CD8-positive, alpha-beta memory T cell (primary cell): ENCODE results near the gene KRTAP10-12. TPM values are rescaled to one million over a fixed set of nuclear protein-coding genes. Genes with fewer than 3 reads are reported as not detected.
A peak's percentile ranks its signal among the peaks of the same experiment; 100 is the strongest.

ENCODE experiments used
- CTCF ChIA-PET: fragments of 350-600 bp; sonication (Branson Sonifier 250); formaldehyde crosslinking; loops from one replicate; lab custom pipeline; 2021; ENCODE audit warnings: antibody characterized with exemption; lab: Charles Lee
- POLR2A ChIA-PET: fragments of 350-600 bp; sonication (Branson Sonifier 250); formaldehyde crosslinking; loops from one replicate; lab custom pipeline; 2021; ENCODE audit warnings: antibody characterized with exemption; lab: Charles Lee
- DNase-seq, 5 donors: peaks; one replicate each; pipeline versions ENCODE4 v3.0.0 to v3.0.0-alpha.2; 2020 to 2022; ENCODE audit warnings: mixed read lengths in 1 of 5
- H3K27ac ChIP-seq: one replicate; pipeline ENCODE4 v1.7.0; 2013; ENCODE audit warnings: low read depth, mild to moderate bottlenecking, low read length, moderate library complexity
- H3K27me3 ChIP-seq: 2 replicates; pipeline ENCODE4 v1.7.0; 2013; ENCODE audit warnings: low read length, mild to moderate bottlenecking; ENCODE audit not compliant: insufficient read depth, poor library complexity, severe bottlenecking
- H3K36me3 ChIP-seq: 2 replicates; pipeline ENCODE4 v1.7.0; 2013; ENCODE audit warnings: mild to moderate bottlenecking, low read length, moderate library complexity; ENCODE audit not compliant: insufficient read depth
- H3K4me1 ChIP-seq: 2 replicates; pipeline ENCODE4 v1.7.0; 2013; ENCODE audit warnings: mild to moderate bottlenecking, low read length, moderate library complexity; ENCODE audit not compliant: insufficient read depth
- H3K4me3 ChIP-seq: 2 replicates; pipeline ENCODE4 v1.7.0; 2013; ENCODE audit warnings: mild to moderate bottlenecking, low read length
- H3K9me3 ChIP-seq: 2 replicates; pipeline ENCODE4 v1.7.0; 2013; ENCODE audit warnings: mild to moderate bottlenecking, low read length
- H3K27ac Mint-ChIP-seq, 8 donors: one replicate each; pipeline ENCODE4 v1.8.0; 2020 to 2021; ENCODE audit warnings: mixed read lengths in 8 of 8, mild to moderate bottlenecking in 6 of 8, inconsistent platforms in 3 of 8, moderate library complexity in 3 of 8
- H3K27me3 Mint-ChIP-seq, 2 donors: one replicate each; pipeline ENCODE4 v1.8.0; 2020 to 2021; ENCODE audit warnings: mixed read lengths in 2 of 2, mild to moderate bottlenecking in 1 of 2, moderate library complexity in 1 of 2
- H3K36me3 Mint-ChIP-seq, 3 donors: one replicate each; pipeline ENCODE4 v1.8.0; 2020 to 2021; ENCODE audit warnings: mixed read lengths in 3 of 3, inconsistent platforms in 1 of 3, mild to moderate bottlenecking in 1 of 3
- H3K4me1 Mint-ChIP-seq, 3 donors: one replicate each; pipeline ENCODE4 v1.8.0; 2020 to 2021; ENCODE audit warnings: mixed read lengths in 3 of 3, inconsistent platforms in 1 of 3, mild to moderate bottlenecking in 1 of 3
- H3K4me3 Mint-ChIP-seq, 7 donors: one replicate each; pipeline ENCODE4 v1.8.0; 2020 to 2021; ENCODE audit warnings: mixed read lengths in 7 of 7, mild to moderate bottlenecking in 6 of 7, moderate library complexity in 4 of 7, inconsistent platforms in 2 of 7
- H3K9me3 Mint-ChIP-seq, 5 donors: one replicate each; pipeline ENCODE4 v1.8.0; 2020 to 2022; ENCODE audit warnings: mixed read lengths in 5 of 5, mild to moderate bottlenecking in 3 of 5, moderate library complexity in 2 of 5, inconsistent platforms in 1 of 5
- polyA plus RNA-seq: library from polyadenylated mRNA; unstranded; fragments of 300-500 nt; fragmentation: Illumina TruSeq; gene quantifications from one replicate; pipeline ENCODE4 v1.2.3, GENCODE V29; 2021
- total RNA-seq, 2 experiments: library from RNA; stranded (reverse); gene quantifications; one replicate each; pipeline ENCODE4 v1.2.3, GENCODE V29; 2021

KRTAP10-12 gene
- total and polyA plus RNA-seq, 3 experiments from 2014 or later: not detected

DNA sequence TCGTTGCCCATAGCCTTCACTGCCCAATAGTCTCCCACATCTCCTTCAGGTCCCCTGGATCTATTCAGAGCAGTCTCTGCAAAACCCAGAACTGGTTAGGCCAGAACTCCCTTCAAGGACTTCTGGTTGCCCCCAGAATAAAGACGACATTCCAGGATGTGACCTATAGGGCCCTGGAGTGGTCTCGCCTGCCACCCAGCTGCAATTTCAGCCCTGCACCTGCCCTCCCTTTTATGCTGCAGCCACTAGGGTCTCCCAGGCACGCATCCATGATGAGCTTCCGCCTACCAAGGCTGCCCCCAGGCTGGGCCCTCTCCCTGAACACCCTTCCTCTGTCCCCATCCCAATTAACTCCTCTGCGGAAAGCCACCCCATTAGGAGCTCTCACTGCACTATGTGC is 21.6 kb downstream of the KRTAP10-12 start:
- peaks cover 39 to 59% of the 10 kb centered on the region in 2 donors for H3K27me3 Mint-ChIP-seq
- H3K27ac ChIP-seq: no peak overlapping the region
- no peak overlapping the region for H3K4me3 Mint-ChIP-seq
- peak overlapping the region in 1 of 8 donors; percentile 75 for H3K27ac Mint-ChIP-seq
- H3K4me1 Mint-ChIP-seq: peaks cover 16 to 18% (median 17%) of the 10 kb centered on the region in 3 donors
- H3K4me1 ChIP-seq: peaks cover 10% of the 10 kb centered on the region
- CTCF ChIA-PET: no interaction called here
- no peak overlapping the region for H3K4me3 ChIP-seq
- peaks cover 0 to 2% (median 0%) of the 10 kb centered on the region in 5 donors for H3K9me3 Mint-ChIP-seq
- H3K36me3 ChIP-seq: no peaks in the 10 kb centered on the region
- H3K36me3 Mint-ChIP-seq: no peaks in the 10 kb centered on the region
- no peaks in the 10 kb centered on the region for H3K9me3 ChIP-seq
- POLR2A ChIA-PET: no interaction called here
- DNase-seq: no peak
- peaks cover 15% of the 10 kb centered on the region for H3K27me3 ChIP-seq

DNA sequence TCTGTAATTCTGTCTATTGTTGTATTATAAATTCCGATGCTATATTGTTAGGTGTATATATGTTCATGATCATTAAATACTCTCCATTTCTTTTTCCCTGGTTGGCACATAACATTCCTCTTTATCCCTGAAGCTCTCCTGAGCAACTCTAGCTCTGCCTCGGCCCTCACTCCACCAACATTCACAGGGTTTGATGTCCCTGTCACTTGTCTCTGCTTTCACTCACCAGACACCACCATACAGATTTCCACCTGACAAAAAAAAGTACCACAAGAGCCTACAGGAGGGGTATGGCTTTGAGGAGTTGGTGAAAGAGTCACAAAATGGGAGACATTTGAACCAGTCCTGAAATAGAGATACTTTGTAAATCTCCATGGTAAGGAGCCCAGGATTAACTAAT is 23.2 kb downstream of the KRTAP10-12 start:
- Mint-ChIP-seq H3K27me3 (peaks cover 33 to 47% of the 10 kb centered on the region in 2 donors), H3K27ac (no peak overlapping the region), H3K9me3 (no peaks in the 10 kb centered on the region), H3K36me3 (no peaks in the 10 kb centered on the region), H3K4me1 (peaks cover 13 to 18% (median 16%) of the 10 kb centered on the region in 3 donors), H3K4me3 (no peak overlapping the region)
- Histone ChIP-seq H3K27me3 (peaks cover 16% of the 10 kb centered on the region), H3K36me3 (no peaks in the 10 kb centered on the region), H3K4me1 (peaks cover 15% of the 10 kb centered on the region), H3K27ac (no peak overlapping the region), H3K9me3 (no peaks in the 10 kb centered on the region), H3K4me3 (no peak overlapping the region)
- DNase-seq: no peak
- ChIA-PET POLR2A (no interaction called here), CTCF (interaction anchor here (1.3 to 1.8 kb wide), 2 partner anchors 10 to 22 kb away, joined by 3 to 4 read pairs; no protein-coding TSS in a partner anchor)

DNA sequence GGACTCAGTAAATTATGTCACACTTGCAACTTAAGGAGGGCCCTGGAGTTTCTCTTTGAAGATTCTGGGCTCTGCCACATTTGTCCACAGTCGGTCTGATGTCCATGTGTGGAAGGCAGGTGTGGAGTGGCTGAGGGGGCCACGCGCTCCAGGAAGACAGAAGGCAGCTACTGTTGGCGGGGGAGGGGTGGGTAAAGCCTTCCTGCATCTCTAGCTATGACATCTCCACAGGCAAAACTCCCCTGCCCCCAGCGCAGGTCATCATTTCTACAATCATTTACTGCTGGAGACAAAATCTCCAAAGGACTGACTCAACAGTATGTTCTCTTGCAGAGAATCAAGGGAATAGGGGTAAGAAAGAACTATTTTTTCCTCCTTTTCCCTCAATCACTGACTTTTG is 25.8 kb downstream of the KRTAP10-12 start:
- CTCF ChIA-PET: interaction anchor here (0.9 to 1.4 kb wide), 3 partner anchors 11 to 212 kb away, joined by 3 to 5 read pairs (median 4); partner anchors contain the start of gene KRTAP12-3
- peaks cover 16% of the 10 kb centered on the region for H3K27me3 ChIP-seq
- no peak overlapping the region for H3K27ac ChIP-seq
- H3K36me3 Mint-ChIP-seq: no peaks in the 10 kb centered on the region
- peaks cover 15% of the 10 kb centered on the region for H3K4me1 ChIP-seq
- peak overlapping the region; percentile 47 for H3K4me3 ChIP-seq
- no peaks in the 10 kb centered on the region for H3K9me3 Mint-ChIP-seq
- no peaks in the 10 kb centered on the region for H3K9me3 ChIP-seq
- no peaks in the 10 kb centered on the region for H3K36me3 ChIP-seq
- peaks cover 31 to 59% of the 10 kb centered on the region in 2 donors for H3K27me3 Mint-ChIP-seq
- H3K4me1 Mint-ChIP-seq: peaks cover 13 to 17% (median 15%) of the 10 kb centered on the region in 3 donors
- POLR2A ChIA-PET: no interaction called here
- H3K4me3 Mint-ChIP-seq: peak overlapping the region in 5 of 7 donors; percentile 61 to 82 (median 78)
- H3K27ac Mint-ChIP-seq: peak overlapping the region in 1 of 8 donors; percentile 53
- no peak for DNase-seq

DNA sequence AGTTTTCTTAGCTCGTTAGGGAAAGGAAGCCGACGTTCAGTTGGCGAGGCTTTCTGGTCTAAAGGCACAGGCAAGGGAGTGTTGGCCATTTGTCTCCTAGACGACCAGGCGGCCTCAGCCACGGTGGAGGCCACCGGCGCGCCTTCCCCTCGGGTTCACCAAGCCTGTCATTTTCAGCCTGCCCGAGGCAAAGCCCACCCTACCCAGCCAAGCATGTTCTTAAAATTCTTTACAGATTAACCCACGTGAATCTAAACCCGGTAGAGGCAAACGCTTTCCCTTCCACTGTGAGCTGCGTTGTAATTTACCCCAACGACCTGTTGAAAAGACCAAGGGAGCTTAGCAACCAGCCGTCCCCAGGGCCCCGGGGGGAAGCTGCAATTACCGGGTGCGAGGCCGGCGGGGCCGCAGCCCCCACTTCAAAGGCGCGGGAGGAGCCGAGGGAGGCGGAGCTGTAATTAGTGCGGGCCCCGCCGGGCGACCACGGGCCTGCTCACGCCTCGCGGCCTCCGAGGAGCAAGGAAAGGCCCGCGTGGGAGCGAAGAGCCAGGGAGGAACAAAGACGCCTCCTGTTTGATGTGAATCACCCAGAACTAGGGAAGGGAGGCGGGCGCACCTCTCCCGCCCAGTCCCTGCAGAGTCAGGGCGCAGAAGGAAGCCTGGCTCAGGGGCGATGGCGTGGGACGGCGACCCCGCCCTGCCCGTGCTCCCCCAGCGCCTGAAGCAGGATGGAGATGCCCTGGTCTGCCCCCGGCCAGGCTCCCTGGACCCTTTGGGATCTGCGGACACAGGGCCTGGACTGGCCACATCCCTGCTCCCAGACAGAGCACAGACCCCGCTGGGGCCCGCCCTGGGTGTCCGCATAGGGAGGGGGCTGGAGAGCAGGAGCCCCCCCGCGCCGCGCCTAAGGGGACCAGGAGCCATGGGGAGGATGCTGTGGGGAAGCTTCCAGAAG is 26.5 kb downstream of the KRTAP10-12 start:
- Histone ChIP-seq H3K4me1 (peaks cover 15% of the 10 kb centered on the region), H3K4me3 (peak overlapping the region; percentile 47), H3K9me3 (no peaks in the 10 kb centered on the region), H3K27me3 (peaks cover 16% of the 10 kb centered on the region), H3K27ac (no peak overlapping the region), H3K36me3 (no peaks in the 10 kb centered on the region)
- H3K9me3 Mint-ChIP-seq: no peaks in the 10 kb centered on the region
- ChIA-PET POLR2A (no interaction called here), CTCF (interaction anchor here (0.9 to 1.4 kb wide), 3 partner anchors 10 to 213 kb away, joined by 3 to 5 read pairs (median 4); partner anchors contain the start of gene KRTAP12-3)
- no peaks in the 10 kb centered on the region for H3K36me3 Mint-ChIP-seq
- peak overlapping the region; percentile 7 to 86 (median 78) for H3K4me3 Mint-ChIP-seq
- DNase-seq: peak in 2 of 5 donors; percentile 46 to 53
- H3K27me3 Mint-ChIP-seq: peaks cover 33 to 61% of the 10 kb centered on the region in 2 donors
- peaks cover 13 to 17% (median 15%) of the 10 kb centered on the region in 3 donors for H3K4me1 Mint-ChIP-seq
- H3K27ac Mint-ChIP-seq: peak overlapping the region in 5 of 8 donors; percentile 47 to 69 (median 57)

DNA sequence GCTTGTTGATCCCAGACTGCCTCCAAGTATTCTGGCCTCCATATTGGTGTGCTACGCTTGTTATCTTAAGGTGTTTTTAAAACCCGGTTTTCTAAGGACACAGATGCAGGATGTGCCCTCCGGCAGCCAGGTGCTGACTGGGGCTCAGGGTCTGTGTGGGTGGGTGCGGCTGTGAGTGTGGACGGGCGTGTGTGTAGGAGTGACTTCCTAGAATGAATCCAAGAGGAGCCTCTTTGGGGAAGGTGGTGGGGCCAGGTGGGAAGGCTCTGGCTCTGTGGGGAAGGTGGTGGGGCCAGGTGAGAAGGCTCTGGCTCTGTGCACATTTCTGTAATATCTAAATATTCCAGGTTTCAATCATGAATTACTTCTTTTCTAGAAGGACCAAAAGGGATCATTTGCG is 27.2 kb downstream of the KRTAP10-12 start:
- Mint-ChIP-seq H3K27me3 (peaks cover 27 to 53% of the 10 kb centered on the region in 2 donors), H3K9me3 (no peaks in the 10 kb centered on the region), H3K4me1 (peaks cover 13 to 17% (median 15%) of the 10 kb centered on the region in 3 donors), H3K27ac (peak overlapping the region in 3 of 8 donors; percentile 14 to 79 (median 47)), H3K36me3 (no peaks in the 10 kb centered on the region), H3K4me3 (peak overlapping the region in 5 of 7 donors; percentile 53 to 71 (median 63))
- Histone ChIP-seq H3K36me3 (no peaks in the 10 kb centered on the region), H3K27ac (no peak overlapping the region), H3K9me3 (no peaks in the 10 kb centered on the region), H3K4me3 (no peak overlapping the region), H3K27me3 (peaks cover 16% of the 10 kb centered on the region), H3K4me1 (peaks cover 15% of the 10 kb centered on the region)
- DNase-seq: peak in 1 of 5 donors; percentile 26
- ChIA-PET CTCF (interaction anchor here (1.3 kb wide), 1 partner anchor 214 kb away, joined by 5 read pairs; no protein-coding TSS in a partner anchor), POLR2A (no interaction called here)

DNA sequence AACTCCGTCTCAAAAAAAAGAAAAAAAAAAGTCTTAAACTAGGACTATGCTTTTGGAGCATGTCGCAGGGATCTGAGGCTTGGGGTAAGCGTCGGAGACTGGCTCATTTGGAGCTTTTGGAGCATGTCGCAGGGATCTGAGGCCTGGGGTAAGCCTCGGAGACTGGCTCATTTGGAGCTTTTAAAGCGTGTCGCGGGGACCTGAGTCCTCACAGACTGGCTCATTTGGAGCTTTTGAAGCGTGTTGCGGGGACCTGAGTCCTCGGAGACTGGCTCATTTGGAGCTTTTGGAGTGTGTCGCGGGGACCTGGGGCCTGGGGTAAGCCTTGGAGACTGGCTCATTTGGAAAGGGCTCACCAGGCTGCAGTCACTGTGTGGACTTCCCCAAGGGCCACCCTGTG is 28.0 kb downstream of the KRTAP10-12 start:
- peaks cover 15% of the 10 kb centered on the region for H3K4me1 ChIP-seq

DNA sequence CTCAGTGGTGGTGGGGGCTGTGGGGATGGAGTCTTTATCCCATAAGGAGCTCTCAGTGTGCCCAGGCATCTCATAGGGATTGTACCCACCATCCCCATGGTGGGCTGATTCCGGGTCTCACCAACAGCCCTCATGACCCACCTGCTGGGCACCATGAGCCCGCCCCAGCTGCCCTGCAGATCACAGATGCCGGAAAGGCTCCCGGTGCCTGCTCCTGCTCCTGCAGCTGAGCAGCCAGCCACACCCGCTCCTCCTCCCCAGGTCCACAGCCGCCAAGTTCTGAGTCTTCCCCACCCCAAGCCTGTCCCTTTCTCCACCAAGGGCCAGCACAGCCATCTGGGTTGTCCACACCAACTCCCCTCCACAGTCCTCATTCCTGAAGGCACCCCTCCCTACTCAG is 29.9 kb downstream of the KRTAP10-12 start:
- H3K36me3 ChIP-seq: no peaks in the 10 kb centered on the region
- no peak overlapping the region for H3K27ac ChIP-seq
- Mint-ChIP-seq H3K9me3 (no peaks in the 10 kb centered on the region), H3K4me1 (peaks cover 13 to 17% (median 15%) of the 10 kb centered on the region in 3 donors), H3K36me3 (no peaks in the 10 kb centered on the region), H3K27me3 (peaks cover 22 to 49% of the 10 kb centered on the region in 2 donors), H3K27ac (no peak overlapping the region), H3K4me3 (no peak overlapping the region)
- no peak for DNase-seq
- H3K4me1 ChIP-seq: peaks cover 15% of the 10 kb centered on the region
- H3K9me3 ChIP-seq: no peaks in the 10 kb centered on the region
- ChIA-PET POLR2A (no interaction called here), CTCF (no interaction called here)
- no peak overlapping the region for H3K4me3 ChIP-seq
- H3K27me3 ChIP-seq: peaks cover 16% of the 10 kb centered on the region

More for the DNA sequence above, 28.0 kb downstream of the KRTAP10-12 start:
- Mint-ChIP-seq H3K4me3 (no peak overlapping the region), H3K27me3 (peaks cover 23 to 52% of the 10 kb centered on the region in 2 donors), H3K4me1 (peaks cover 13 to 17% (median 15%) of the 10 kb centered on the region in 3 donors), H3K27ac (no peak overlapping the region), H3K36me3 (no peaks in the 10 kb centered on the region), H3K9me3 (no peaks in the 10 kb centered on the region)
- no peak overlapping the region for H3K4me3 ChIP-seq
- POLR2A ChIA-PET: no interaction called here
- peaks cover 16% of the 10 kb centered on the region for H3K27me3 ChIP-seq
- no peak overlapping the region for H3K27ac ChIP-seq
- CTCF ChIA-PET: no interaction called here
- DNase-seq: no peak
- no peaks in the 10 kb centered on the region for H3K36me3 ChIP-seq
- no peaks in the 10 kb centered on the region for H3K9me3 ChIP-seq

DNA sequence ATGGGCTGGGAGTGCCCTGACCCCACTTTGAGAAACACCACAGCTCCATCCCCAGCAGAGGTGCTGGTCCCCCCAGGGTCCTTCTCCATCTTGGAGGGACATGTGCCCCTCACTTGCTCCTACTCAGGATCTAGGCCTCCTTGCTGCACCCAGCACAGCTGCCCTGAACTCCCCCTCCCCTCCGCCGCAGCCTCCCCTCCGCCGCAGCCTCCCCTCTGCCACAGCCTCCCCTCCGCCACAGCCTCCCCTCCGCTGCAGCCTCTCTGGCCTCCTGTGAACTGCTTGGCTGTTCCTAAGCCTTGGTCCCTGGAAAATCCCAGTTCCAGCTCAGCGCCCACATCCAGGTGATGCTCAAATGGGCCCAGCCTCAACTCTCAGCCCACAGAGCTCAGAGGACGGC is 30.3 kb downstream of the KRTAP10-12 start:
- H3K36me3 Mint-ChIP-seq: no peaks in the 10 kb centered on the region
- no peaks in the 10 kb centered on the region for H3K9me3 ChIP-seq
- H3K9me3 Mint-ChIP-seq: no peaks in the 10 kb centered on the region
- no peak overlapping the region for H3K27ac ChIP-seq
- H3K27me3 Mint-ChIP-seq: peaks cover 22 to 53% of the 10 kb centered on the region in 2 donors
- H3K36me3 ChIP-seq: no peaks in the 10 kb centered on the region
- no peak overlapping the region for H3K27ac Mint-ChIP-seq
- H3K4me3 Mint-ChIP-seq: no peak overlapping the region
- peaks cover 13 to 16% (median 15%) of the 10 kb centered on the region in 3 donors for H3K4me1 Mint-ChIP-seq
- peaks cover 16% of the 10 kb centered on the region for H3K27me3 ChIP-seq
- ChIA-PET CTCF (no interaction called here), POLR2A (no interaction called here)
- DNase-seq: no peak
- H3K4me3 ChIP-seq: no peak overlapping the region
- peaks cover 15% of the 10 kb centered on the region for H3K4me1 ChIP-seq
